Hematopoietic multipotent progenitor cell treated with erythropoietin and hydrocortisone succinate and interleukin-3 and kit ligand, for 17 days (in vitro differentiated cells): Measurements from ENCODE around the gene WNT7B.

ENCODE experiments used
- DNase-seq: peaks from one replicate; pipeline ENCODE4 v3.0.0-alpha.2; 2015; ENCODE audit warnings: low spot score

The WNT7B gene

GRCh38 chr22:45971408-45972028, 5.4 kb downstream of the WNT7B start:
- DNase-seq = no peak

- DNase-seq = no peak
Measured at GRCh38 chr22:45970705-45971407, 6.1 kb downstream of the WNT7B start.

GRCh38 chr22:45969801-45970470, 7.0 kb downstream of the WNT7B start:
- DNase-seq = no peak

- no peak for DNase-seq
Measured at GRCh38 chr22:45969414-45969799, 7.6 kb downstream of the WNT7B start.

GRCh38 chr22:45968751-45969413, 8.1 kb downstream of the WNT7B start:
- DNase-seq = no peak

GRCh38 chr22:45968003-45968650, 8.8 kb downstream of the WNT7B start:
- DNase-seq = no peak

GRCh38 chr22:45966895-45967365, 10.0 kb downstream of the WNT7B start:
- DNase-seq = no peak

- no peak for DNase-seq
Measured at GRCh38 chr22:45966320-45966894, 10.6 kb downstream of the WNT7B start.

- DNase-seq = no peak
Measured at GRCh38 chr22:45965563-45965962, 11.4 kb downstream of the WNT7B start.

GRCh38 chr22:45964926-45965527, 11.9 kb downstream of the WNT7B start:
- no peak for DNase-seq

- no peak for DNase-seq
Measured at GRCh38 chr22:45964372-45964771, 12.6 kb downstream of the WNT7B start.

- no peak for DNase-seq
Measured at GRCh38 chr22:45963821-45964220, 13.1 kb downstream of the WNT7B start.

- no peak for DNase-seq
Measured at GRCh38 chr22:45962756-45963324, 14.1 kb downstream of the WNT7B start.

GRCh38 chr22:45962434-45962718, 14.6 kb downstream of the WNT7B start:
- DNase-seq = no peak

GRCh38 chr22:45961679-45962433, 15.1 kb downstream of the WNT7B start:
- no peak for DNase-seq

- no peak for DNase-seq
Measured at GRCh38 chr22:45960477-45961386, 16.2 kb downstream of the WNT7B start.

GRCh38 chr22:45959719-45960476, 17.1 kb downstream of the WNT7B start:
- no peak for DNase-seq

GRCh38 chr22:45958971-45959370, 18.0 kb downstream of the WNT7B start:
- DNase-seq = no peak

- DNase-seq = no peak
Measured at GRCh38 chr22:45957826-45958225, 19.1 kb downstream of the WNT7B start.
